NOMO-1 (cell line): Measurements from ENCODE around the gene PSORS1C1.
"Not testable (repeated sequence)": the region's sequence is repeated elsewhere in the genome, so short reads cannot be mapped to it uniquely, and the experiment has no call there.

ENCODE experiments used
- DNase-seq, 2 experiments: peaks; one replicate each; lab custom pipeline; 2025; ENCODE audit not compliant: unreplicated experiment in 2 of 2; lab: John Stamatoyannopoulos, UW

The PSORS1C1 gene

DNA sequence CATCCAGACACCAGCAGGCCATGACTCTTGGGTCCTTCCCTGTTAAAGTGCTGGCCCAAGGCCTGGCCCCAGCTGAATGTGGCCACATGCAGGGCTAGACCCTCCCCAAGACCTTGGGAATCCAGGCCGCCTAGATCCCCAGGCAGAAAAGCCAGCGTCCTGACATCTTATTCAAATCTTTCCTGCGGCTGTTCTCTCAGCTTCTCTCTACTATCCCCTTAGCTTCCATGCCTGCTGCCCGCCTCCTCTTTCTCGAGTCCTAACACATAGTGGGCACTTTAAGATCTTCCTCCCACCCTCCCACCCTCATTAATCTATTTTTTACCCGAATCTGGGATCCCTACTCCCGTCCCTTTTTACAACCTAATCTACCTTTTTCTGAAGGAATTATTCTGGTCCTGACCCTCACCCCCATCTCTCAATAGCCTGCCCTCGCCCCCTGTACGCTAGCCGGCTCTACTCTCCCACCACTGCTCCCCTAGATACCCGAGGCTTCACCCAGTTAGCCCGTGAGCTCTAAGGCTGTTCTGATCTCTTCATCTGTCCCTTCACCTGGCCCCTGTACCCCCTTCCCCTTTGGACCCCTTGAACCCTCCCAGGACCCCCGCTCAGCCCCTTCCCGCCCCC, 43.0 kb downstream of the PSORS1C1 start, which contains the start of gene CCHCR1:
CCHCR1 (minus strand) TSS at position 290 of the 627 bp plus-strand sequence; CDS start at position 88, 202 bp downstream.
- no peak for DNase-seq

DNA sequence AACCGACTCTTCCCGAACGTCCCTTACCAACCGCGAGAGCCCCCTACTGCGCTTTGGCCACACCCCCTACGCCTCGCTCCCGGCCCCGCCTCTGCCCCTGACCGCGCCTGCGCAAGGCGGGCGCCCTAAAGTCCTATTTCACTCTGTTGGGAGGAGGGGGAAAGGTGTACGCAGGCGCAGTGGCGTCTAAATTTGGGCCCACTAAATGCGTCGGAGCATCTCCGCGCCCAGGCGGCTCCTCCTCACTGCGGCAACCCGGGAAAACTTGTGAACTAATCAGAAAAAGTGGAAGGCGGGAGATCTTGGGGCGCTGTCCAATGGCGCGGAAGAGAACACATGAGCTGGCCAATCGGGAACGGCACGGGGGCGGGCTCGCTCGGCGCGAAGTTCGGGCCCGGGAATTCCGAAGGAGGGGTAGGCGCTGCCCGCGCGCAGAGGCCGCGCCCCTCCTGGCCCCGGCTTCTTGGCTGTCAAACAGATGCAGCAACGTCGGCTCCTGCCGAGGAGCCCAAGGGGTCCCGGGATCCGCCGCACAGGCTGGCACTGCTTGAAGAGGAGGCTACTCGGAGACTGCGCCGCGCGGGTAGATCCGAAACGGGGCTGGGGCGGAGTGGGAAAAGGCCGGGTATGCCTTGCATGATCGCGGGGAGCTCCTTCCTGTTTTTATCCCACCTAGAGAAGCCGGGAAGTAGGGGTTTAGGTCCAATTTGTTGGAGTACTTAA, 43.7 kb downstream of the PSORS1C1 start, which contains the start of gene TCF19:
TCF19 (plus strand) TSS at position 450 of the 723 bp plus-strand sequence. CDS start 881 bp downstream, outside the sequence.
- peak; percentile 98 to 99 for DNase-seq

DNA sequence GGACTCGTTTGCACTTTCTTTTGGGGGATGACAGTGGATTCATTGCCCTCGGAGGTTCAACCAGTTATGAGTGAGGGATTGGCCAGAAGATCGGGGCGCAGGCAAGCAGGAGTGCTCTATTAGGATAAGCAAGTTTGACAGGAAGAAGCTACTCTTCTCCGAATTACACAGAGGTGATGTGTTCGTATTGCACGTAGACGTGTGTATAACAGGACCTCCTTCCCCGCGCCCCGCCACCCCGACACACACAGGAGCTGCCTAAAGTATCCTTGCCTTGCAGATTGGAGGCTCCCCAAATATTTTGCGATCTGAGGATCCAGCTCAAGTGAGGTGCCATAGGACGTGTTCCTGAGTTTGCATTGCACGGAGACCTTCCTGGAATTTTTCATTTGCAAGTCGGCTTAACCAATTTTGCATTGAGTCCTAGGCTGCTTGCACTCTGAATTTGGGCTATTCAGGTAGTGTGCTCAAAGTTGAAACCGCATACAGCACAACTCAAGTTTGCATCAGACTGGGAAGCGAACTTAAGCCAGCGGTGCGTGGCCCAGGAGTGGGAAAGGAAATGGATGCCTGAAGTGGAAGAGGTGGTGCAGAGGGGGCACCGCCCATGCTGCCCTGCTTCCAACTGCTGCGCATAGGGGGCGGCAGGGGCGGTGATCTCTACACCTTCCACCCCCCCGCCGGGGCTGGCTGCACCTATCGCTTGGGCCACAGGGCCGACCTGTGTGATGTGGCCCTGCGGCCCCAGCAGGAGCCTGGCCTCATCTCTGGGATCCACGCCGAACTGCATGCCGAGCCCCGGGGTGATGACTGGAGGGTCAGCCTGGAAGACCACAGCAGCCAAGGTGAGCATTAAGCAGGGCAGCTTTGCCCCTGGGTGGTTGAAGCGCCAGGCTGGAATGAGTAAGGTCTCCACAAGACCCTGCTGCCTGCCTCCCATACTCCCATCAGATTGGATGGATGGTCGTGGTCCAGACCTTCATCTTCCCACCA, 44.6 kb downstream of the PSORS1C1 start:
- peak in 1 of 2 experiments; percentile 54 for DNase-seq

DNA sequence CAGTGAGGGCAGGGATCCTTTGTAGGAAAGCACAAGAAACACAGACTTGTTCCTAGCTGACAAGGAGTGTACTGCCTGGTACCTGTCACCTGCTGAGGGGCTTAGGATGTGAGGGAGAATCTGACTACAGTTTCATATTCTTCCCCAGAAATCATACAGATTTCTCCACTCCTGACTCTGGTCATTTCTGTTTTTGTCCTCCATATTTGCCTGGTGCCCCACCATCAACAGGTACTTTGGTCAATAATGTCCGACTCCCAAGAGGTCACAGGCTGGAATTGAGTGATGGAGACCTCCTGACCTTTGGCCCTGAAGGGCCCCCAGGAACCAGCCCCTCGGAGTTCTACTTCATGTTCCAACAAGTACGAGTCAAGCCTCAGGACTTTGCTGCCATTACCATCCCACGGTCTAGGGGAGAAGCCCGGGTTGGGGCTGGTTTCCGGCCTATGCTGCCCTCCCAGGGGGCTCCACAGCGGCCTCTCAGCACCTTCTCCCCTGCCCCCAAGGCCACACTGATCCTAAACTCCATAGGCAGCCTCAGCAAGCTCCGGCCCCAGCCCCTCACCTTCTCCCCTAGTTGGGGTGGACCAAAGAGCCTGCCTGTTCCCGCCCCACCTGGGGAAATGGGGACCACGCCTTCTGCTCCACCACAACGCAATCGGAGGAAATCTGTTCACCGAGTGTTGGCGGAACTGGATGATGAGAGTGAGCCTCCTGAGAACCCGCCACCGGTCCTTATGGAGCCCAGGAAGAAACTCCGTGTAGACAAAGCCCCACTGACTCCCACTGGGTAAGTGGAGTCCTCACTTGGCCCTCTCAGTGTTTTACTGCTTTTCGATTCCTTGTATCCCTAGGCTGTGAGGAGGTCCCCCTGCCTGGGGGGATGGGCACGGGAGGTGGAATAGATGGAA, 46.9 kb downstream of the PSORS1C1 start:
- DNase-seq, result no peak

DNA sequence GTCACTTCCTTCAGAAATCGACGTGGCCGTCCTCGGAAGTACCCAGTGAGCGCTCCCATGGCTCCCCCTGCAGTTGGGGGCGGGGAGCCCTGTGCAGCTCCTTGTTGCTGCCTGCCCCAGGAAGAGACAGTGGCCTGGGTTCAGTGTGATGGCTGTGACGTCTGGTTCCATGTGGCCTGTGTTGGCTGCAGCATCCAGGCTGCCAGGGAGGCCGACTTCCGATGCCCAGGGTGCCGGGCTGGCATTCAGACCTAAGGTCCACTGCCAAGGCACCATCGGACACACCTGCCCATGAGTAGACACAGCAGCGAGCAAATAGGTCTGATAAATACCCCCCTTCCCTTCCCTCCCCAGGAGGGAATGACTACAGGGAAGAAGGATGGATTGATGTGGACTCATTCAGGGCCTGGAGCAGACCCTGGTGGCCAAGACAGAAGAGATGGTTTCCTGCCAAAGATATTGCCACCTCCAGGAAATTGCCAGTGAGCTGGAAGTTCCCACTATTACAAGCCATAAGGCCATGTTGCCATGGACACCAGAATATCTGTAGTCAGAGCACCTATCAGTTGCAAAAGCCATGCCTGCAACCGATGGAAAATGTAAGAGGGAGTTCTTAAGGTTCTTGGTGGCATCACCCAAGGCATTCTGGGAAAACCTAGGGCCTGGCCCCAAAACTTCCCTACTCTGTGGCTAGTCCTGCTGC, 48.0 kb downstream of the PSORS1C1 start:
- no peak for DNase-seq

DNA sequence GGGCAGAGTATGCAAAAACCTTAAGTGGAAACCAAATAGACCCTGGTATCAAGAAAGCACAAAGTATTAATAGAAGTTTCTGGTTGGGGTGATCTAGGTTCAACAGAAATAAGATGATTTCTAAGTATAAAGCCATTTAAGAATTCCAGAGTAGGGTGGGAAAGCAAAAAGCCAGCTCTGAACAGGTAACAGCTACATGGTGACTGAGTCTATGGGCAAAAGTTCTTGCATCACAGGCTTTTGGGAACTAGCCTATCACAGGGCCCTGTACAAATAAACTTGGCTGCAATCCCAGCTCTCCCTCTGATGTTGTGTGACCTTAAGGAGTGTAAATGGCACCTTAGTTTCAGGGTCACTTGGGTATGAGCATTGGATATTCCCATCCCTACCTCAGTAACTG, 49.3 kb downstream of the PSORS1C1 start:
- DNase-seq, result no peak

DNA sequence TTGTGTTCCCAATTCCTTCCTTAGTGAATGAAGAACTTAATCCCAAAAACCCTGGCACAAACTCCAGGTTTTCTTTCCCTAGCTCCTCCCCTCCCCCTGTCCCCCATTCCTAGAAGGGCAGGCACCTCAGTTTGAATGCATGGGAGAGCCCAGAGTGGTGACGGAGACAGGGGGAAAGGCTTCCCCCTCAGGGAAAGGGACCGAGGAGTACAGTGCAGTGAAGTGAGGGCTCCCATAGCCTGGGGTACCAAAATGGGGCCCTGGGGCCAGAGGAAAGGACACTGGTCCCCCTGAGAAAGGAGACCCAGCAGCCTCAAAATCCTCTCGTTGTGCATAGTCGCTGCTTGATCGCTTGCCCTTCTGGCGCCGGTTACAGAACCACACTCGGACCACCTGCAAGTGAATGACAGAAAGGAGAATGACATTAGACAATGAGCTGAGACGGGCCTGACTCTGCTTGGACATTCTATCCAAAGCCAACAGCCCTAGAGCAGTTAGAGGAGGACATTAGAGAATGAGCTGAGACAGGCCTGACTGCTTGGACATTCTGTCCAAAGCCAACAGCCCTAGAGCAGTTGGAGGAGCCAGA, 50.0 kb downstream of the PSORS1C1 start:
- DNase-seq, result not testable (repeated sequence)

DNA sequence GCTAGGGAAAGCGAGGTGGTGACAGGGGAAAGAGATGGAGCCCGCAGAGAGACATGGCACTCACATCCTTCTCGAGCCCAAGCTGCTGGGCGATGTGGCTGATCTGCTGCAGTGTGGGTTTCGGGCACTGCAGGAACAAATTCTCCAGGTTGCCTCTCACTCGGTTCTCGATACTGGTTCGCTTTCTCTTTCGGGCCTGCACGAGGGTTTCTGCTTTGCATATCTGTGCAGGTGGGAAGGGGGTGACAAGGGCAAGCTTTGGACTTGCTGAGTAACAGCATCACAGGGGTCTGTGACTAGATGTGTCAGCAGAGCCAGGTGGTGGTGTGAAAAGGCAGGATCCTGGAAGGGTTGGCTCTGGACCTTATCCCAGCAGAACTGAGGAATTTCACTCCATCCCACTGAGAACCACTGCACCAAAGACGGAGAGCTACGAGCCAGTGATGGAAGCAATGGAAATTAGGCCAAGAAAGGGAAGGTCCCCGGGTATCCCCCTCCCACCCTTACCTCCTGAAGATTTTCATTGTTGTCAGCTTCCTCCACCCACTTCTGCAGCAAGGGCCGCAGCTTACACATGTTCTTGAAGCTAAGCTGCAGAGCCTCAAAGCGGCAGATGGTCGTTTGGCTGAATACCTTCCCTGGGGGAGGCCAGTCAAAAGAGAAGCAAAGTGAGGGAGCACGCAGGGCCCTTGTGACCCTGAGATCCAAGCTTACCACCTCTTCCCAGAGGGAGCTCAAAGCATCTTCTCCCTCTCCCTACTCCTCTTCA, 50.6 kb downstream of the PSORS1C1 start:
- DNase-seq, result not testable (repeated sequence)

DNA sequence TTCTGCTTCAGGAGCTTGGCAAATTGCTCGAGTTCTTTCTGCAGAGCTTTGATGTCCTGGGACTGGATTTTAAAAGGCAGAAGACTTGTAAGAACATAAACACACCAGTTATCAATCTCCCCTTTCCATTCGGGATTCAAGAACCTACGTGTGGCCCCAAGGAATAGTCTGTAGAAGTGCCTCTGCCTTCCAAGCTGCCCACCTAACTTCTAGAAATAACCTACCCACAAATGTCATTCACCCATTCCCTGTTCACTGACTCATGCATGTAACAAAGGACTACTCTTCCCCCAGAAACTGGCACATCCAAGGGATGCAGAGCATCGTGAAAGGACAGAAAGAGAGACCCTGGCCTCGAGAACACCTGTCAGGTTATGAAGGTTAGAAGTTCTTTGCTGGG, 51.4 kb downstream of the PSORS1C1 start:
- DNase-seq, result no peak

DNA sequence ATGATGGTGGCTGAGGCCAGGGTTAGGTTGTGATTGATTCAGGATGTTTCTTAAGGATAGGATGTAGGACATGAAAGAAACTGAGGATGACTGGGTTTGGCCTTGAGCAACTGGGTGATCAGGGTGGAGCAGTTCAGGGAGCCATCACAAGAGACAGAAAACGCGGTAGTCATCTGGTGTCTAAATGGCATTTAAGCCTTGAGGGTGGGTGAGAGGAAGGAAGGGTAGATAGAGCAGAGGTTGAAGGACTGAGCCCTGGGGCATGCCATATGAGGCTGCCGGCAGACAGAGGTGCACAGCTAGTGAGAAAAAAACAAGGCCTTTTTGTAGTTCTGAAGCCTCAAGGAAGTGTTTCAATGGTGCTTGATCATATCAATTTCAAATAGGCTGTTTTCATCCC, 54.0 kb downstream of the PSORS1C1 start:
- DNase-seq, result no peak

DNA sequence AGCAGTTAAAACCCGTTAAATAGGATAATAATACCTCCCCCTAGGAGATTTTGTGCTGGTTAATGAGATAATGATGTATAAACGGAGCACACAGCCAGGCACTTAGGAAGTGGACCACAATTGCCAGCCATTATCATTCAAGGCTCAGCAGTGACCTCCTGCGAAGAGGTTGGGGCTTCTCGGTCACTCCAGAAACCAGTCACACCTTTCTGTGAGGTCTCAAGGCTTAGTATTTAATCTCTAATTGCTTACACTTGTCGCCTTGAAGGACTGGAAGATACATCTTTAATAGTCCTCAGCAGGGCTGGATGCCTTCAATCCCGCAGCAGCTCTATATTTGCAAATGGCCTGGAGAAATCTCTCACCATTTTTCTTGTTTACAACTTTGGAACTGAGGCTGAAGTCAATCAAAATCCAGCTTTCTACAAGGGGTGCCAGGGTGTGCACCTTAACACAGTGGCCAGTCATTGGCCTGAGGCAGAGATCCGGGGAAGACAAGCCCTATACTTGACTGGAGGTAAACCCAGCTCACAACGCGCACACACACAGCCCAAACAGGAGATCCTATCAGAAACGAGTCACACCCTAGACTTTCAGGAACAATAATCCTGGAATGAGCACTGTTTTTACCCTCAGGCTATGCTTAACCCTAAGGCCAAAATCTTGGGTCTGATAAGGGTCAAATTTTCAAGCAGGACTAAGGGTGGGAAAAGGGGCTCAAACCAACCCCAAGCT, 54.7 kb downstream of the PSORS1C1 start:
- no peak for DNase-seq

DNA sequence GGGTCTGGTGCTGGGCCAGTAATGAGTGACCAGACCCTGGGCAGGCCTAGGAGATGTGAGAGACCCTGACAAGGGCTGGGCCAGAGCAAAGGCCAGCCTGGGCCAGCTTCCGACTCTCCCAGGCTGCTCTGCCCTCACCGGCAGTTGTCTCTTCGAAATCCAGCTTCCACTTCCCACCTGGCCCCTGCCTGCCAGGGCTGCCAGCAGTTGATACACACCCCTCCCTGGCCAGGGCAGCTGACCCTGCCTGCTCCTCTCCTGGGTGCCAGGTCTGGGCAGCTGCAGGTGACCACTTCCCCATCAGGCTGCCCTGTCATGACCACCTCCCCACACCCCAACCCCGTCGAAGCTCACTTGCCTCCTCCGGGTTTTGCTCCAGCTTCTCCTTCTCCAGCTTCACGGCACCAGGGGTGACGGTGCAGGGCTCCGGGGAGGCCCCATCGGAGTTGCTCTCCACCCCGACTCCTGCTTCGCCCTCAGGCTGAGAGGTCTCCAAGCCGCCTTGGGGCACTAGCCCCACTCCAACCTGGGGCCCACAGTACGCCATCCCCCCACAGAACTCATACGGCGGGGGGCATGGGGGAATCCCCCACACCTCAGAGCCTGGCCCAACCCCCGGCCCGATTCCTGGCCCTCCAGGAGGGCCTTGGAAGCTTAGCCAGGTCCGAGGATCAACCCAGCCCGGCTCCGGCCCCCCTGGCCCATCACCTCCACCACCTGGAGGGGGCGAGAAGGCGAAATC, 55.4 kb downstream of the PSORS1C1 start:
- DNase-seq, result not testable (repeated sequence)

DNA sequence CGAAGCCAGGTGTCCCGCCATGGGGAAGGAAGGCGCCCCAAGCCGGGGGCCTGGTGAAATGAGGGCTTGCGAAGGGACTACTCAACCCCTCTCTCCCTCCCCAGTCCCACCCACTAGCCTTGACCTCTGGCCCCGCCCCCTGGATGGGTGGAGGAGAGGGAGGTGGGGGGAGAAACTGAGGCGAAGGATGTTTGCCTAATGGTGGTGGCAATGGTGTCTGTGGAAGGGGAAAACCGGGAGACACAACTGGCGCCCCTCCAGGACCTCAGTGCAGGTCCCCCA, 55.9 kb downstream of the PSORS1C1 start, which contains the start of gene POU5F1:
POU5F1 (minus strand) TSS at position 83 of the 282 bp plus-strand sequence; CDS start at position 21, 62 bp downstream.
- no peak for DNase-seq

DNA sequence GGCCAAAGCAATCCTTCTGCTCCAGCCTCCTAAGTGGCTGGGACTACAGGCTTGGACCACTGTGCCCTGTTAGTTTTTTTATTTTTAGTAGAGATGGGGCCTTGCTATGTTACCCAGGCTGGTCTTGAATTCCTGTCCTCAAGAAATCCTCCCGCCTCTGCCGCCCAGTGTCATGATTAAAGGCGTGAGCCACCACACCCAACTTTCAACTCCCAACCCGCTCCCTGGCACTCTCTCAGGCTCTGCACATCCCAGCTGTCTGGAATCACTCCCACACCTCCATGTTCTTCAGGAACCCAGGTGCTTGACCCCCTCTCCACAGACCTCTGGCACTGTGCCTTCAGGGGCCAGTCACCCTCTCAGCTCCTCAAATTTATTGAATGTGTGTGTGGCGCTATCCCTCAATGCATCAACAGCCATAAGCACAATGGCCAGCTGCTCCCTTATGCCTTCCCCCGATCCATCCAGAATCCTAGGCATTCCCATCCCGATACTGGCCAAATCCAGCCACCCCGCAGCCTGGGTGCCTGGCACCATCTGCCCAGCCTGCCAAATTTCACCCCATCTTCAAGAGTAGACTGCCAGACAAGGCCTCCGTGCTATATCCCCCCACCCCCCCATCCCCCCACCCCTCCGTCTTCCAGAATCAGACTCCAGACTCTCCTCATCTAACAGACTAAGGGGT, 56.5 kb downstream of the PSORS1C1 start:
- no peak for DNase-seq

DNA sequence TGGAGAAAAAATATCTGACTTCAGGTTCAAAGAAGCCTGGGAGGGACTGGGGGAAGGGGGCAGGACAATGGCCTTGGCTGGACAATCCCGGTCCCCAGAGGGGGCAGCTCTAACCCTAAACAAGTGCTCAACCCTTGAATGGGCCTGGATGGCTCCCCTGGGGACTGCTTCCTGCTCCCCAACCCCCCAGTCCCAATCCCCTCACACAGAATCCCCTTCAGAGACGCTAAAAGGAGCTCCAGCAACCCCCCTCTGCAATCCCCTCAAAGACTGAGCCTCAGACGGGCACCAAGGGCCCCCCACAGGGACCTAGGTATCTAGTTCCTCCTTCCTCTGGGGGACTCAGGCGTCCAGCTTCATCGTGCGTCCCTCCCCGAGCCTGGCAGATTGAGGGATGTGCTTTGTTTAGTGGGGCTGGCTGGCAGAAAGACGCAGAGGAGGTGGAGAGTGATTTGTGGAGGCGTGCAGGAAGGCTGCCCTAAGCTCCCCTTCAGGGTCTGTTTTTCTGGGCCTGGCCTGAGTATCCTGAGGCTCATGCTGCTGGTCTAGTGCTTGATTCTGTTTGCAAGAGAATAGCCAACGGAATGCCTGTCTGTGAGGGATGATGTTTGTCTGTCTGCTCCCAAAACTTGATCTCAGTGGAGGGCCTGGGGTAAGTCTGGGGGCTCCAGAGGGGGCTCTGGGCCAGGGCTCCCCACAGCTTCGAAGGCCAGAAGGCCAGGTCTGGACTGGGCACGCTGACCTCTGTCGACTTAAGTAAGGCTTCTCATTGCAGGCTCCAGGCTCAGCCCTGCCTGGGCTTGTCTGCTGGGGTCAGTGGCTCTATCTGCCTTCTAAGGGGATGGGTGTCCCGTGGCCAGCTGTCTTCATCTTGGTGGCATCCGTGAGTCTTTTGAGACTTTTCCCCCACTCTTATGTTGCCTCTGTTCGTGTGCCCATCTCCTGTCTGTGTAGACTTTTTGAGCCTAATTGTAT, 57.6 kb downstream of the PSORS1C1 start:
- no peak for DNase-seq
